HepG2 (cell line): ENCODE data around the gene UBE3D. TPM values are rescaled to one million over a fixed set of nuclear protein-coding genes. Genes with fewer than 3 reads are reported as not detected.

ENCODE experiments used
- ARNT ChIP-seq: fragments of 450-650 bp; IDR thresholded peaks from 2 replicates; pipeline ENCODE4 v1.6.1; 2017
- ATF4 ChIP-seq, 2 experiments: fragments of 450-650 bp in 1 of 2; sonication (generic) in 1 of 2; formaldehyde crosslinking; IDR thresholded peaks; 2 replicates each; pipeline versions ENCODE4 v1.5.0 to v1.8.0; 2020 to 2022; ENCODE audit warnings: mild to moderate bottlenecking in 1 of 2, missing genetic modification reagents in 1 of 2
- HMGA1 ChIP-seq: sonication (generic); formaldehyde crosslinking; conservative IDR thresholded peaks from 2 replicates; pipeline ENCODE4 v1.4.0; 2020; ENCODE audit warnings: missing genetic modification reagents
- HOXD1 ChIP-seq: sonication (generic); formaldehyde crosslinking; IDR thresholded peaks from 2 replicates; pipeline ENCODE4 v1.5.0; 2020; ENCODE audit warnings: missing genetic modification reagents
- KDM1A ChIP-seq: IDR thresholded peaks from 2 replicates; pipeline ENCODE4 v1.6.1; 2016; ENCODE audit warnings: missing compliant biosample characterization
- KDM3A ChIP-seq: IDR thresholded peaks from 2 replicates; pipeline ENCODE4 v1.6.1; 2018; ENCODE audit warnings: low read depth, missing compliant biosample characterization
- KDM5B ChIP-seq: sonication (generic); formaldehyde crosslinking; IDR thresholded peaks from 2 replicates; pipeline ENCODE4 v1.4.0; 2020; ENCODE audit warnings: missing genetic modification reagents, mild to moderate bottlenecking, borderline replicate concordance
- MAFK ChIP-seq, 2 experiments: IDR thresholded peaks in 1 of 2; conservative IDR thresholded peaks in 1 of 2; 2 replicates each; pipeline ENCODE4 v1.6.1; 2011; ENCODE audit warnings: improper control_type of control experiment in 2 of 2, low read length in 2 of 2
- MLXIP ChIP-seq: sonication (generic); formaldehyde crosslinking; IDR thresholded peaks from 2 replicates; pipeline ENCODE4 v1.9.0; 2021; ENCODE audit warnings: missing genetic modification reagents, borderline replicate concordance
- NR1H2 ChIP-seq: sonication (generic); formaldehyde crosslinking; IDR thresholded peaks from 2 replicates; pipeline ENCODE4 v1.8.1; 2022; ENCODE audit warnings: low read depth, missing genetic modification reagents, borderline replicate concordance
- RARG ChIP-seq: sonication (generic); formaldehyde crosslinking; IDR thresholded peaks from 2 replicates; pipeline ENCODE4 v1.4.0; 2020; ENCODE audit warnings: low read depth, mild to moderate bottlenecking, missing genetic modification reagents
- RBM22 ChIP-seq: fragments of 200-400 bp; formaldehyde crosslinking; optimal IDR thresholded peaks from 2 replicates; pipeline ENCODE3; 2017; ENCODE audit warnings: mild to moderate bottlenecking, low read length, moderate library complexity
- SIN3B ChIP-seq: fragments of 150-350 bp; IDR thresholded peaks from 2 replicates; pipeline ENCODE4 v1.6.1; 2014; ENCODE audit warnings: low read length
- SNAPC2 ChIP-seq: sonication (generic); formaldehyde crosslinking; IDR thresholded peaks from 2 replicates; pipeline ENCODE4 v1.8.1; 2022; ENCODE audit warnings: mild to moderate bottlenecking, missing genetic modification reagents
- TEAD2 ChIP-seq: sonication (generic); formaldehyde crosslinking; IDR thresholded peaks from 2 replicates; pipeline ENCODE4 v1.9.0; 2021; ENCODE audit warnings: missing genetic modification reagents
- ZBTB1 ChIP-seq: sonication (generic); formaldehyde crosslinking; IDR thresholded peaks from 2 replicates; pipeline ENCODE4 v1.4.0; 2020; ENCODE audit warnings: missing genetic modification reagents, borderline replicate concordance
- ZBTB10 ChIP-seq: sonication (generic); formaldehyde crosslinking; IDR thresholded peaks from 2 replicates; pipeline ENCODE4 v1.4.0; 2020; ENCODE audit warnings: missing genetic modification reagents, borderline replicate concordance
- ZFP36L2 ChIP-seq: sonication (generic); formaldehyde crosslinking; IDR thresholded peaks from 2 replicates; pipeline ENCODE4 v1.4.0; 2020; ENCODE audit warnings: missing genetic modification reagents
- ZKSCAN8 ChIP-seq: IDR thresholded peaks from 2 replicates; pipeline ENCODE4 v1.6.1; 2016; ENCODE audit warnings: borderline replicate concordance, missing genetic modification reagents, missing compliant biosample characterization
- ZNF256 ChIP-seq: sonication (generic); formaldehyde crosslinking; conservative IDR thresholded peaks from 2 replicates; pipeline ENCODE4 v1.4.0; 2020; ENCODE audit warnings: missing genetic modification reagents
- ZNF552 ChIP-seq: sonication (generic); formaldehyde crosslinking; IDR thresholded peaks from 2 replicates; pipeline ENCODE4 v1.9.0; 2022; ENCODE audit warnings: missing genetic modification reagents, mild to moderate bottlenecking, borderline replicate concordance
- ZNF567 ChIP-seq: sonication (generic); formaldehyde crosslinking; IDR thresholded peaks from 2 replicates; pipeline ENCODE4 v1.8.1; 2023; ENCODE audit warnings: mild to moderate bottlenecking, missing genetic modification reagents, borderline replicate concordance
- polyA plus RNA-seq, 8 experiments: library from polyadenylated mRNA; depleted of rRNA in 3 of 8; stranded (reverse) in 7 of 8; unstranded in 1 of 8; fragments of >200 nt; fragmentation: Illumina TruSeq in 4 of 8; extraction: Trizol in 4 of 8; gene quantifications; 2 replicates each; pipeline versions ENCODE4 v1.2.1 to v1.2.3, GENCODE V29; 2011 to 2016; ENCODE audit warnings: low read depth in 4 of 8, missing spikeins in 1 of 8, mixed read lengths in 1 of 8; ENCODE audit not compliant: insufficient read depth in 1 of 8
- total RNA-seq, 5 experiments: library from RNA; depleted of rRNA; stranded (reverse); fragments of >200 nt; fragmentation: Illumina TruSeq; extraction: Trizol; gene quantifications; 2 replicates each; pipeline ENCODE4 v1.2.3, GENCODE V29; 2016; ENCODE audit warnings: low read depth in 1 of 5

The UBE3D gene
- total and polyA plus RNA-seq, 2 of the 13 experiments (the other 11 are each of a cell fraction or from before 2014, with no cell fraction given): 5.1 to 11.4 TPM

- TF ChIP-seq ATF4 (CRISPR knock-in tag; IDR thresholded peaks at IDR 0.05) (no peak), TEAD2 (no peak), MAFK (conservative IDR thresholded peaks at IDR 0.05 in 1 of 2, IDR thresholded peaks at IDR 0.05 in 1 of 2; ENCODE audit: low read length in 2 of 2) (no peak), HOXD1 (CRISPR knock-in tag) (0 out of 2 replicates have a peak, but pooled peaks have one; percentile 21), ZNF567 (CRISPR knock-in tag) (no peak), MLXIP (CRISPR knock-in tag) (no peak), RBM22 (no peak), ZBTB1 (CRISPR knock-in tag) (no peak), KDM5B (peak; percentile 92; the same call in 1 of the 2 replicates), HMGA1 (CRISPR knock-in tag) (no peak), ZBTB10 (CRISPR knock-in tag) (peak; percentile 57; the same call in 1 of the 2 replicates), ZKSCAN8 (CRISPR knock-in tag) (0 out of 2 replicates have a peak, but pooled peaks have one; percentile 44), NR1H2 (CRISPR knock-in tag) (no peak), ZNF552 (CRISPR knock-in tag) (no peak; the same call in 1 of the 2 replicates), ZFP36L2 (no peak), ARNT (no peak), RARG (CRISPR knock-in tag) (no peak), ZNF256 (CRISPR knock-in tag) (peak; percentile 7; the same call in 1 of the 2 replicates), KDM3A (CRISPR knock-in tag) (peak; percentile 74; the same call in 1 of the 2 replicates), SIN3B (0 out of 2 replicates have a peak, but pooled peaks have one; percentile 53), KDM1A (no peak), SNAPC2 (CRISPR knock-in tag) (peak; percentile 59; the same call in 1 of the 2 replicates)
Observed at GRCh38 chr6:83067448-83068439, 2.1 kb upstream of the UBE3D start, which contains the start of gene DOP1A (continued).
